ENCODE measurements around the gene CABP2. TPM values are rescaled to one million over a fixed set of nuclear protein-coding genes. Genes with fewer than 3 reads are reported as not detected.
"Not testable (repeated sequence)": the region's sequence is repeated elsewhere in the genome, so short reads cannot be mapped to it uniquely, and the experiment has no call there.

CABP2 gene
- total and polyA plus RNA-seq, 2 donors: not detected

DNA sequence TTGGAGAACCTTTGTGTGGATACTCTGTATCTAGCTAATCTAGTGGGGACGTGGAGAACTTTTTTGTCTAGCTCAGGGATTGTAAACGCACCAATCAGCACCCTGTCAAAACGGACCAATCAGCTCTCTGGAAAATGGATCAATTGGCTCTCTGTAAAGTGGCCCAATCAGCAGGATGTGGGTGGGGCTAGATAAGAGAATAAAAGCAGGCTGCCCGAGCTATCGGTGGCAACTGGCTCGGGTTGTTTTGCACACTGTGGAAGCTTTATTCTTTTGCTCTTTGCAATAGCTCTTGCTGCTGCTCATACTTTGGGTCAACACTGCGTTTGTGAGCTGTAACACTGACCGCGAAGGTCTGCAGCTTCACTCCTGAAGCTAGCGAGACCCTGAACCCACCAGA, 46.6 kb downstream of the CABP2 start:
- DNase-seq (ENCODE audit: extremely low spot score); H3K36me3 ChIP-seq (ENCODE audit: insufficient read depth): not testable (repeated sequence)
- WGBS: 85% methylated on average over 10 of the region's 10 CpGs

DNA sequence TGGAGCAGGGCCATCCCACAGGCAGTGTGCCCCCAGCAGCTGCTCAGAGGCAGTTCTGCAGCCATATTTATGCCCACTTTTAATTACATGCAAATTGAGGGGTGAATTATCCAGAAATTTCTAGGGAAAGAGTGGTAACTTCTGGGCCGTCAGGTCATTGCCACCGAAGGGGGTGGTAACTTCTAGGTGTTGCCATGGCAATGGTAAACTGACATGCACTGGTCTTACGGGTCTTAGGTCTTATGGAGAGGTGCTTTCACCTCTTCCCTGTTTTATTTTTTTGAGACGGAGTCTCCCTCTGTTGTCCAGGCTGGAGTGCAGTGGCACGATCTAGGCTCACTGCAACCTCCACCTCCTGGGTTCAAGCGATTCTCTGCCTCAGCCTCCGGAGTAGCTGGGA, 50.4 kb downstream of the CABP2 start:
- DNase-seq (ENCODE audit: extremely low spot score): no peak
- peaks cover 3% of the 10 kb centered on the region for H3K4me1 ChIP-seq (ENCODE audit: insufficient read depth)

More for the DNA sequence above, 46.6 kb downstream of the CABP2 start:
- H3K4me3 ChIP-seq (ENCODE audit: low read depth, low read length); H3K27ac ChIP-seq (ENCODE audit: low read depth); H3K4me1 ChIP-seq (ENCODE audit: insufficient read depth): not testable (repeated sequence)

GRCh38 chr11:67470337-67471002, 52.8 kb downstream of the CABP2 start:
- no peaks in the 10 kb centered on the region for H3K36me3 ChIP-seq (ENCODE audit: insufficient read depth)
- peaks cover 5% of the 10 kb centered on the region for H3K4me1 ChIP-seq (ENCODE audit: insufficient read depth)
- WGBS: 82% methylated on average over 8 of the region's 8 CpGs
- H3K27ac ChIP-seq (ENCODE audit: low read depth): no peak overlapping the region
- no peak for DNase-seq (ENCODE audit: extremely low spot score)
- no peak overlapping the region for H3K4me3 ChIP-seq (ENCODE audit: low read depth, low read length)

More for the DNA sequence above, 50.4 kb downstream of the CABP2 start:
- Histone ChIP-seq H3K36me3 (ENCODE audit: insufficient read depth) (no peaks in the 10 kb centered on the region), H3K27ac (ENCODE audit: low read depth) (no peak overlapping the region), H3K4me3 (ENCODE audit: low read depth, low read length) (no peak overlapping the region)
- whole genome bisulfite sequencing: 67% methylated on average over 7 of the region's 7 CpGs

GRCh38 chr11:67469508-67469811, 53.8 kb downstream of the CABP2 start:
- H3K36me3 ChIP-seq (ENCODE audit: insufficient read depth): no peaks in the 10 kb centered on the region
- WGBS: 8% methylated on average over 9 of the region's 9 CpGs
- peaks cover 5% of the 10 kb centered on the region for H3K4me1 ChIP-seq (ENCODE audit: insufficient read depth)
- no peak for DNase-seq (ENCODE audit: extremely low spot score)
- H3K27ac ChIP-seq (ENCODE audit: low read depth): peak overlapping the region; percentile 87
- peak overlapping the region; percentile 94 for H3K4me3 ChIP-seq (ENCODE audit: low read depth, low read length)

Small RNA genes within 50 kb of the gene (small RNA-seq; reads per million reads assigned to genes)
- not detected for gene MIR6752

Other genes with a start within 250 kb of the CABP2 start
- gene ANKRD13D, start 234.1 kb downstream of the CABP2 start, total RNA-seq: 25.2 TPM
- 44.0 TPM for gene ANKRD13D, start 234.1 kb downstream of the CABP2 start, polyA plus RNA-seq
- gene SSH3, start 219.9 kb downstream of the CABP2 start, total RNA-seq: 23.6 TPM
- gene SSH3, start 219.9 kb downstream of the CABP2 start, polyA plus RNA-seq: 52.7 TPM
- 8.8 TPM for gene POLD4, start 169.9 kb downstream of the CABP2 start, total RNA-seq
- 157 TPM for gene POLD4, start 169.9 kb downstream of the CABP2 start, polyA plus RNA-seq
- 2.7 TPM for gene CLCF1, start 149.8 kb downstream of the CABP2 start, total RNA-seq
- 9.2 TPM for gene CLCF1, start 149.8 kb downstream of the CABP2 start, polyA plus RNA-seq
- 7.5 TPM for gene RAD9A, start 131.5 kb downstream of the CABP2 start, total RNA-seq
- gene RAD9A, start 131.5 kb downstream of the CABP2 start, polyA plus RNA-seq: 16.9 TPM
- gene PPP1CA, start 121.6 kb downstream of the CABP2 start, total RNA-seq: 70.6 TPM
- gene PPP1CA, start 121.6 kb downstream of the CABP2 start, polyA plus RNA-seq: 85.9 TPM
- 0.42 TPM for gene TBC1D10C, start 119.4 kb downstream of the CABP2 start, total RNA-seq
- 2.6 TPM for gene TBC1D10C, start 119.4 kb downstream of the CABP2 start, polyA plus RNA-seq
- gene CARNS1, start 107.8 kb downstream of the CABP2 start, total RNA-seq: 0.63 TPM
- 0.76 TPM for gene CARNS1, start 107.8 kb downstream of the CABP2 start, polyA plus RNA-seq
- 19.8 TPM for gene RPS6KB2, start 95.0 kb downstream of the CABP2 start, total RNA-seq
- 41.2 TPM for gene RPS6KB2, start 95.0 kb downstream of the CABP2 start, polyA plus RNA-seq
- gene PTPRCAP, start 85.8 kb downstream of the CABP2 start, total RNA-seq: 1.2 TPM
- gene PTPRCAP, start 85.8 kb downstream of the CABP2 start, polyA plus RNA-seq: 5.2 TPM
- gene CORO1B, start 80.0 kb downstream of the CABP2 start, total RNA-seq: 31.0 TPM
- gene CORO1B, start 80.0 kb downstream of the CABP2 start, polyA plus RNA-seq: 99.3 TPM
- not detected for gene GPR152, start 70.7 kb downstream of the CABP2 start, total RNA-seq
- gene GPR152, start 70.7 kb downstream of the CABP2 start, polyA plus RNA-seq: not detected
- gene CABP4, start 68.1 kb downstream of the CABP2 start, total RNA-seq: 0.26 TPM
- 0.96 TPM for gene CABP4, start 68.1 kb downstream of the CABP2 start, polyA plus RNA-seq
- 20.4 TPM for gene TMEM134, start 54.2 kb downstream of the CABP2 start, total RNA-seq
- gene TMEM134, start 54.2 kb downstream of the CABP2 start, polyA plus RNA-seq: 80.2 TPM
- 42.9 TPM for gene AIP, start 40.4 kb downstream of the CABP2 start, total RNA-seq
- gene AIP, start 40.4 kb downstream of the CABP2 start, polyA plus RNA-seq: 135 TPM
- gene PITPNM1, start 18.1 kb downstream of the CABP2 start, total RNA-seq: 12.6 TPM
- 18.5 TPM for gene PITPNM1, start 18.1 kb downstream of the CABP2 start, polyA plus RNA-seq
- 5.9 TPM for gene CDK2AP2, start 15.3 kb downstream of the CABP2 start, total RNA-seq
- 75.8 TPM for gene CDK2AP2, start 15.3 kb downstream of the CABP2 start, polyA plus RNA-seq
- 299 TPM for gene GSTP1, start 60.4 kb upstream of the CABP2 start, total RNA-seq
- 679 TPM for gene GSTP1, start 60.4 kb upstream of the CABP2 start, polyA plus RNA-seq
- gene NDUFV1, start 83.5 kb upstream of the CABP2 start, total RNA-seq: 103 TPM
- 161 TPM for gene NDUFV1, start 83.5 kb upstream of the CABP2 start, polyA plus RNA-seq
- 3.0 TPM for gene NUDT8, start 106.5 kb upstream of the CABP2 start, total RNA-seq
- gene NUDT8, start 106.5 kb upstream of the CABP2 start, polyA plus RNA-seq: 5.8 TPM
- gene TBX10, start 116.3 kb upstream of the CABP2 start, total RNA-seq: not detected
- not detected for gene TBX10, start 116.3 kb upstream of the CABP2 start, polyA plus RNA-seq
- not detected for gene ACY3, start 127.3 kb upstream of the CABP2 start, total RNA-seq
- not detected for gene ACY3, start 127.3 kb upstream of the CABP2 start, polyA plus RNA-seq
- 2.6 TPM for gene ALDH3B2, start 151.2 kb upstream of the CABP2 start, total RNA-seq
- gene ALDH3B2, start 151.2 kb upstream of the CABP2 start, polyA plus RNA-seq: 1.7 TPM

Measured in urinary bladder (tissue), 4 donors.